GM08714 (cell line): Measurements from ENCODE around the gene WDR27.
"Not testable (repeated sequence)": the region's sequence is repeated elsewhere in the genome, so short reads cannot be mapped to it uniquely, and the experiment has no call there.

Experiments used
- H3K4me3 ChIP-seq: fragments of 200-500 bp; sonication (Bioruptor generic); 2 replicates; pipeline ENCODE4 v1.5.1; 2014; ENCODE audit warnings: mild to moderate bottlenecking, low read length, inconsistent platforms
- ZNF274 ChIP-seq: IDR thresholded peaks from 2 replicates; pipeline ENCODE4 v1.6.1; 2012; ENCODE audit warnings: mild to moderate bottlenecking, low read depth, low read length

The WDR27 gene

DNA sequence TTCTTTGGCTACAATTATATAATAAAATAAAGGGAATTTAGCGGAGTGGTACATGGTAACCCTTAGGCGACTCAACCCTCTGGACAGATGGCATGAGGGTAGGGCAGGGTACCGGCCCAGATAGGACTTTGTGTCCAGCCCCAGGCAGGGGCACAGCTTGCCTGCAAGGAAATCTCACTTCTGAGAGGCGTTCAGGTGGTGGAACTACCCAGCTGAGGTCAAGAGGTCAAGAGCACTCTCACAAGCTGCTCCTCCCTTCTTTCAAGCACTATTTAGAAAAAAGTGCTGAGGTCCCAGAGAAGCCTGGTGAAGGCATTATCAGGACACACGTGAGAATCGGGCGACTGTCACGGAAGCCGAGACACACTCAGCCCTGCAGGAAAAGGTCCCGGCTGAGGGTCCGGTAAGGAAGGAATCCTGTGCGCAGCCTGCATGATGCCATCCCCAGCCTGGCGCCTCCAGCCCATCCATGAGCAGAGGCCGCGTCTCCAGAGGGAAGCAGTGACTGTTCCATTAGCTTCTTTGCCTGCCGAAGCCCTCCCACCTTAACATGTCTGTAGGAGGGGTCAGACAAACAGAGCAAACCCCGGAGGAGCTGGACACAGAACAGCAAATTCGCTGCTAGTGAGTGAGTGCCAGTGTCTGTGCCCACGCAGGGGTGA is 54.8 kb downstream of the WDR27 start:
- no peak for TF ChIP-seq ZNF274

GRCh38 chr6:169645459-169645858 is 56.4 kb downstream of the WDR27 start:
- H3K4me3 ChIP-seq, result not testable (repeated sequence)

More for the DNA sequence above, 54.8 kb downstream of the WDR27 start:
- H3K4me3 ChIP-seq, result no peak overlapping the region

DNA sequence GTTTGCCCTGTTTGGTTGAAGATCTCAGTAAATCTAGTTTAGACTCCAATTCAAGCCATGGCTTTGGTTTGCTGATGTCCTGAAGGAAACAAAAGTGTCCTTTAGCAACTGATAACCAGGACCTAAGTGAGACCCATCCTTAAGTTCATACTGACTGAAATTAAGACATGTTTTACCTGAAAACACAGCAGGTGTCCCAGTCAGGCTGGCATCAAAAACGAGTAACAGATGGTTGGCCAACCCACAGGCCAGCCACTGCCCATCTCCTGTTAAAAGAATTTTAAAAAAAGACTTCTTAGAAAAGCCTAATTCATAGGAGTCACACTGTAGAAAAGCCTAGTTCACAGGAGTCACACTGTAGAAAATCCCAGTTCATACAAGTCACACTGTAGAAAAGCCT is 58.3 kb downstream of the WDR27 start:
- no peak overlapping the region for H3K4me3 ChIP-seq
- no peak for TF ChIP-seq ZNF274

GRCh38 chr6:169642455-169642854 is 59.4 kb downstream of the WDR27 start:
- no peak for TF ChIP-seq ZNF274
- no peak overlapping the region for H3K4me3 ChIP-seq

DNA sequence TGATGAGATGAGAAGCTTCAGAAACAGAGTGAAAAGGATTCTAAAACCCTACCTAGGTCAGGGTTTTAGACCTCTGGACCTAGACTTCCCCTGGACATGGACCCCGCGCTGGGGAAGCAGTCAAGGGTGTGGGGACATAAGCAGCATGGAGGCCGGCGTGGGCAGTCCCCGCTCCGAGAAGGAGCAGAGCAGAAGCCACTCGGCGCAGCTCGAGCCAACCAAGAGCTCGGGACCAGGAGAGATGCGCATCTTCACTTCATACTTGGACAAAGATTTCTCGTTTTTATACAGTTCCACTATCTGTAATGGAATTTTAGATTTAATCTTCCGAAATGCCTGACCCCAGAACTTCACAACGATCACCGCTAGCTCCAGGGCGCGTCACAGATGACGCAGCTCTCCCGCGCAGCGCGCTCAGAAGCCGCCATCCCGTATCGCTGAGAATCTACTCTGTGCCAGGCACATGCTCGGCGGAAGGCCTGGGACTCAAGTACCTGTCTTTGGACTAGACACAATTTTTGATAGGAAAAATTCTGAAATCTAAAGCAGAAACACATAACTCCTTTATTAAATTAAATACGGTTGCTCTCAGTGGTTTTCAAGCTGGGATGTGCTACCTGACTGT is 60.3 kb downstream of the WDR27 start:
- no peak overlapping the region for H3K4me3 ChIP-seq
- no peak for TF ChIP-seq ZNF274

GRCh38 chr6:169640983-169641382 is 60.8 kb downstream of the WDR27 start:
- no peak for TF ChIP-seq ZNF274

DNA sequence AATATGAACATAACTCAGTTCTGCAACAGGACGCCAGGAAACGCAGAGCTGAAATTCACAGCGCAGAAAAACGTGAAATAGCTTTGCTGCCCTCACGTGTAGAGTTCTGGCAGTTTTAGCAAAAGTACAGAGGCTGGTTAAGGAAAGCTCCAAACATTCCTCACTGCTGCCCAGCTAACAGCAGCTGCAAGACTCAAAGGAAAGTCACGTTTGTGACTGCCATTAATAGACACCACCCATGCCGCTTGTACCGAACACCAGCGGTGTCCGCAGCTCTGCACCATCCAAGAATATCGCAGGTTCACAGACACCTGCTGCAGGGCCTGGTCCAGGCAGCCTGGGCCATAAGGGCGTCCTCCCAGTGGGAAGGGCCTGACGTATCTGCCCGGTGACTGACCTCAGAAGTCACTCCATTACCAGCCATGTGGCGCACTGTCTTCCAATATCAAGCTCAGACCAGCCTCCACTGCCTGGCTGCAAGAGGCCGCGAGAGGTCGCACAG is 61.4 kb downstream of the WDR27 start:
- TF ChIP-seq ZNF274, result no peak
- no peak overlapping the region for H3K4me3 ChIP-seq

More at GRCh38 chr6:169640983-169641382, 60.8 kb downstream of the WDR27 start:
- no peak overlapping the region for H3K4me3 ChIP-seq

DNA sequence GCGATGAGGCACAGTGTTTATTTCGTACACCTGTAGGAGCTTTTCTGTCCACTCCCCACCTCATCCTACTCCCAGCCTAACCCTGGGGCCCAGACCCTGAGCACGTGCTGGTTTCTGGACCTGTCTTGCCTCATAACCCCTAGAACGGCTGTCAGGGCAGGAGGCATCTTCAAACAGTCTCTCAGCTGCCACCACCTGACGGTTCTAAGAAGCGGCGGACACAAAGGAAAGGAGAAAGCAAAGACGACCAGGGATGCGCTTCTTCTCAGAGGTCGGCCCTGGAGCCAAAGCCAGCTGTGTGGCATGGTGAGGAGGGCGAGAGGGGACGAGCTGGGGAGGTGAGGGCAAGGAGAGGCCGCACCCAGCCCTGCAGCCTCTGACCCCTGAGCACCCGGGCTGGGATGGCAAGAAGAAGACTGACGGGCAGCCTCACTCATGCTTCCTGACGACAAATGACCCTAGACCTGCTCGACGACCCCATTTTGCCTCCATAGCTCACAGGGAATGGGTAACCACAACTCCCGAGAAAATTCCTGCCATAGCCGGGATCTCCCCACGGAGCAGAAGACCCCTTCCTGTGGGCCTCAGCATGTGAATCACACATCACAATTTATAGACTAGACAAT is 62.1 kb downstream of the WDR27 start:
- no peak overlapping the region for H3K4me3 ChIP-seq
- TF ChIP-seq ZNF274, result no peak

- no peak for TF ChIP-seq ZNF274
- H3K4me3 ChIP-seq, result no peak overlapping the region
Observed at GRCh38 chr6:169638915-169639314, 62.9 kb downstream of the WDR27 start.

- TF ChIP-seq ZNF274, result no peak
- no peak overlapping the region for H3K4me3 ChIP-seq
Observed at GRCh38 chr6:169638388-169638787, 63.4 kb downstream of the WDR27 start.

- no peak for TF ChIP-seq ZNF274
- no peak overlapping the region for H3K4me3 ChIP-seq
Observed at GRCh38 chr6:169635345-169635744, 66.5 kb downstream of the WDR27 start.

DNA sequence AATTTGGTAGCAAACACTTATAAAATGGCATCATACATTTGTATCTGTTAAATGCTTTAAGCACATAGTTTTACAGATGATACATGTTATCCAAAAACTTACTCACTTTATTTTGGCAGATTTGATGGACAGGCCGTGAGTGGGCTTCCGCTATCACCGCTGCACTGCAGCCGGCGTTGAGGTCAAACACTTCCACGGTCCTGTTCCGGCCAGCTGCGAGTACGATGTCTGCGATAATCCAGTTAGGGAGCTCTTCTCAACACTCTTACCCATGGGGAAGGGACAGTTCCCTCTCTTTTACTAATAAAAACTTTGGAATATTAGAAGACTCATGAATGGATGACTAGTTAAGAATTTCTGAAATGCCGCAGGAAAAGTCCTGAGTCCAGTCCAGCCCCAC is 69.0 kb downstream of the WDR27 start:
- no peak for TF ChIP-seq ZNF274

GRCh38 chr6:169629256-169629655 is 72.6 kb downstream of the WDR27 start:
- no peak for TF ChIP-seq ZNF274
- H3K4me3 ChIP-seq, result no peak overlapping the region

More for the DNA sequence above, 69.0 kb downstream of the WDR27 start:
- H3K4me3 ChIP-seq, result no peak overlapping the region

DNA sequence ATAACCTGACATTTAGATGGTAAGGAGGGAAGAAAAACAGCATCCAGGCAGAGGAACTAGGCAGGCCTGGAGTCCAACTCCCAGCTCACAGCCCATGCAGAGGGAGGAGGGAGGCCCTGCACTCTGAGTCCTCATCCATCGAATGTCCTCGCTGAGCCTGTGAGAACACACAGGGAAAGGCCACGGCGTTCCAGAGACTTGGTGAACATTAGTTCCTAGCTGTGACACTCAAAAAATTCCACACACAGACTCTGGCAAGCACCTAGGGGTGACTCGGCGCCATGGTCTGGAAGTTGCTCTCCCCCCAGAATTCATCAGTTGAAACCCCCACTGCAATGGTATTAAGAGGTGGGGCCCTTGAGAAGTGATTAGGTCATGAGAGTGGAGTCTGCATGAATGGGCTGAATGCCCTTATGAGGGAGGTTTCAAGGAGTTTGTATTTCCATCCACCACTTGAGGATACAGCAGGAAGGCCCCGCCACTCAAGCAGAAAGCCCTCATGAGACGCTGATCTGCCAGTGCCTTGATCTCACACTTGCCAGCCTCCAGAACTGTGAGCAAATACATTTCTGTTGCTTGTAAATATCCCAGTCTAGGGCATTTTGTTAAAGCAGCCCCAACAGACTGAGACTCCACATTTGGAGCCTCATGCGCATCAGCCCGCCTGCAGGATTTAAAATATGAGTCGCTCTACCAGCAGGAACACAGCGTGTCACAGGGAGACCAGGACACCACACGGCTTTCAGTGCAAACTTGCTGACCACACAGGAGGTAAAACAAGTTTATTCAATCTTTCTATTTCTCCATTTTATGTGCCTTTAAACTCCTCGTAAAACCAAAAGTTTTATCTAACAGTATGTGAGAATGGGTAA is 73.9 kb downstream of the WDR27 start:
- TF ChIP-seq ZNF274, result no peak
- H3K4me3 ChIP-seq, result no peak overlapping the region
